ENCODE data around the gene GRIK3.
"Not testable (repeated sequence)": the region's sequence is repeated elsewhere in the genome, so short reads cannot be mapped to it uniquely, and the experiment has no call there.

GRIK3 gene

GRCh38 chr1:36900128-36900527, 134.2 kb downstream of the GRIK3 start:
- DNase-seq = no peak

- DNase-seq = not testable (repeated sequence)
These were observed 136.5 kb downstream of the GRIK3 start for GRCh38 chr1:36897813-36898212.

GRCh38 chr1:36894824-36895223, 139.5 kb downstream of the GRIK3 start:
- DNase-seq = no peak

GRCh38 chr1:36890776-36891175, 143.5 kb downstream of the GRIK3 start:
- no peak for DNase-seq

GRCh38 chr1:36889478-36890226, 144.7 kb downstream of the GRIK3 start:
- no peak for DNase-seq

- no peak for DNase-seq
These were observed 145.4 kb downstream of the GRIK3 start for GRCh38 chr1:36888811-36889477.

- no peak for DNase-seq
These were observed 148.6 kb downstream of the GRIK3 start for GRCh38 chr1:36885540-36886357.

- DNase-seq = no peak
These were observed 149.5 kb downstream of the GRIK3 start for GRCh38 chr1:36884801-36885200.

- no peak for DNase-seq
These were observed 150.2 kb downstream of the GRIK3 start for GRCh38 chr1:36884029-36884701.

- no peak for DNase-seq
These were observed 150.9 kb downstream of the GRIK3 start for GRCh38 chr1:36883315-36883949.

- DNase-seq = no peak
These were observed 151.6 kb downstream of the GRIK3 start for GRCh38 chr1:36882536-36883285.

- no peak for DNase-seq
These were observed 152.8 kb downstream of the GRIK3 start for GRCh38 chr1:36881541-36881940.

- no peak for DNase-seq
These were observed 153.3 kb downstream of the GRIK3 start for GRCh38 chr1:36881068-36881405.

- no peak for DNase-seq
These were observed 153.9 kb downstream of the GRIK3 start for GRCh38 chr1:36880155-36881067.

GRCh38 chr1:36879613-36880012, 154.7 kb downstream of the GRIK3 start:
- no peak for DNase-seq

- no peak for DNase-seq
These were observed 157.3 kb downstream of the GRIK3 start for GRCh38 chr1:36876990-36877389.

GRCh38 chr1:36874271-36875060, 159.8 kb downstream of the GRIK3 start:
- DNase-seq = no peak

GRCh38 chr1:36872858-36873257, 161.5 kb downstream of the GRIK3 start:
- no peak for DNase-seq

GRCh38 chr1:36872126-36872754, 162.1 kb downstream of the GRIK3 start:
- DNase-seq = no peak
